Skeletal muscle satellite cell (primary cell): Measurements from ENCODE around the gene TFEC.

Experiments used
- H3K27me3 ChIP-seq: 2 replicates; pipeline ENCODE4 v1.7.0; 2013; ENCODE audit warnings: low read length; ENCODE audit not compliant: control insufficient read depth, insufficient read depth
- H3K36me3 ChIP-seq: 2 replicates; pipeline ENCODE4 v1.7.0; 2013; ENCODE audit warnings: mild to moderate bottlenecking, control low read depth, low read length; ENCODE audit not compliant: insufficient read depth
- H3K4me1 ChIP-seq: 2 replicates; pipeline ENCODE4 v1.7.0; 2013; ENCODE audit warnings: low read length; ENCODE audit not compliant: control insufficient read depth, insufficient read depth
- H3K4me2 ChIP-seq: 2 replicates; pipeline ENCODE4 v1.7.0; 2013; ENCODE audit warnings: mild to moderate bottlenecking, low read length
- H3K4me3 ChIP-seq: 2 replicates; pipeline ENCODE4 v1.7.0; 2013; ENCODE audit warnings: low read length
- H3K9ac ChIP-seq: 2 replicates; pipeline ENCODE4 v1.7.0; 2013; ENCODE audit warnings: mild to moderate bottlenecking, low read depth, low read length, moderate library complexity
- H3K9me3 ChIP-seq: replicated peaks from 2 replicates; pipeline ENCODE4 v1.7.0; 2013; ENCODE audit warnings: mild to moderate bottlenecking, control low read depth, low read length

The TFEC gene

DNA sequence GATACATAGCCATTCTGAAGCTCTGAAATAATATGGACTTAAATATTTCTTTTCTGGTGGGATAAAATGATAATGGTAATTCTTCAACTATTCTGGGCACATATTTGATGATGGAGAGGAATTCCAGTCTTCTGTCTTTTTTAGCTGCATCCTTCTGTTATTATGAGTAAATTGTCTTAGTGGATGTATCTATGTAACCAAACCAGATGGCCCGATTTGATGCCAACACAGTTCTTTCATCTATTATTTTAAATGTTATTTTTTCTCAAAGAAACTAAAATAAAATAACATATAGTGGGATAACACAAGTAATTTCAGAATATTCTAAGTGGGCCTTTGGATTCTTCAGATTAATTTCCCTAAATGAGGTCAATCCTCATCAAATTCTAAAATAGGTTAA lies 110.2 kb downstream of the TFEC start:
- Histone ChIP-seq H3K4me1 (no peaks in the 10 kb centered on the region), H3K36me3 (no peaks in the 10 kb centered on the region), H3K27me3 (no peaks in the 10 kb centered on the region), H3K4me3 (no peak overlapping the region), H3K9ac (no peak overlapping the region), H3K9me3 (no peaks in the 10 kb centered on the region), H3K4me2 (no peak overlapping the region)

DNA sequence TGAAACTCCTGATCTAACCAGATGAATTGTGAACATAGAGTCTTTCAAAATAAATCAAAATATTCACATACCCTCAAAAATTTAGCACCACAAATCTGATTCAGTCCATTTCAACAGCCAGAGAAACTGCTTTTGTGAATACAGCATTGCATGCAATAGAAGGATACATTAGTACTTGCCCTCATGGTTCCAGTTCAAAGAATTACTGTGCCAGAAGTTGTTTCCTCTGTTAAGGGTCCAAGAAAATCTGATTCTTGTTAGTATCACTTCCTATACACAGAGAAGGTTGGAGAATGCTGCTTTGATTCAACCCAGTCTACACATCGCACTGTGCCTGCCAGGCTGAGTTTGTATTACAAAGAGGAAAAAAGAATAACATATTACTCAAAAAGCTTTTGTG lies 115.6 kb downstream of the TFEC start:
- Histone ChIP-seq H3K4me1 (peaks cover 7% of the 10 kb centered on the region), H3K9me3 (no peaks in the 10 kb centered on the region), H3K4me2 (no peak overlapping the region), H3K9ac (no peak overlapping the region), H3K27me3 (no peaks in the 10 kb centered on the region), H3K4me3 (no peak overlapping the region), H3K36me3 (no peaks in the 10 kb centered on the region)

DNA sequence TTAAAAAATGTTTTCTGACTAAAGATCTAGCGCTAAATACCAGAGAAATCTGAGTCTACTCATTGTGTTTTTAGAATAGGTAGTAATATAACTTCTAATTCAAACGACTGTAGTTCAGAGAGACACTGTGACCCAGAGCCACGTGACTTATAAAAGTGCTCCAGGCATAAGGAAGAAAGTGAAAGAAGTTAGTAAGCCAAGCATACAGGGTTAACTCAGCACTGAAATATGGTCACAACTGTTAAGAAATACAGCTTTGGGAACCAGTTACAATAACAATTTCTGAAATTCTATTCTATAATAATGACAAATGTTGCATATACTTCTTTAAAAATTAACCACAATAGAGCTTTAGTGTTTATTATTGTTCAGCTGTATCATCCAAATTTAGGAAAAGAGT lies 119.1 kb downstream of the TFEC start:
- peaks cover 7% of the 10 kb centered on the region for H3K4me1 ChIP-seq
- no peak overlapping the region for H3K9ac ChIP-seq
- no peaks in the 10 kb centered on the region for H3K9me3 ChIP-seq
- no peaks in the 10 kb centered on the region for H3K27me3 ChIP-seq
- H3K4me2 ChIP-seq, result no peak overlapping the region
- H3K36me3 ChIP-seq, result no peaks in the 10 kb centered on the region
- H3K4me3 ChIP-seq, result no peak overlapping the region

DNA sequence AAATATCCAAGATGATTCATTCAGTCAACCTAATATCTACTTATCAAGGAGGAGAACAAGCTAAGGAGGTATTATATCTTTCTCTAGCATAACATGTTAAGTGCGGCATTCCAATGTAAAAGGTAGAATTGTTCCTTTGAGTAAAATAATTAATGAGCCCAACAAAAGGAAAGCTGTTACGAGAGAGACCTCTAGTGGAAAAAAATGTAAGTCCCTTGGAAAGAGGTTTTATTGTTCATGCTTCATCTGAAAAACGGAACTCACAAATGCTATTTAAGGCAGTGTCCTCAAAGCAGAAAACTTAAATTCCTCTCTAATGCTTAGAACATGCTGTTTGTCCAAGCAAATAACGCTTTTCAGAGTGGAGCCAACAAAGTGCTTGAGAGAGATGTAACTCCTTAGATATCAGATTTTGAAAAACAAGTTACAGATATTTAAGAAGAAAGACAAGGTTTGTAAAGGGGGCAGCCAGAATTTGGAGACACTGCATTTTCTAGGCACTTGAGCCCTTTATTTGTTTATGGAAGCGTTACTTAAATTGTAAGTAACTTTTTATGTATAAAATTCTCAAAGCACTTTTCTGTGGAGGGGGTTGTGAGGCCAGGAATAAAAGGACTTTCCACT lies 119.9 kb downstream of the TFEC start:
- Histone ChIP-seq H3K9ac (no peak overlapping the region), H3K4me3 (no peak overlapping the region), H3K9me3 (no peaks in the 10 kb centered on the region), H3K4me2 (peak overlapping the region; percentile 32), H3K27me3 (no peaks in the 10 kb centered on the region), H3K36me3 (no peaks in the 10 kb centered on the region), H3K4me1 (peaks cover 7% of the 10 kb centered on the region)

DNA sequence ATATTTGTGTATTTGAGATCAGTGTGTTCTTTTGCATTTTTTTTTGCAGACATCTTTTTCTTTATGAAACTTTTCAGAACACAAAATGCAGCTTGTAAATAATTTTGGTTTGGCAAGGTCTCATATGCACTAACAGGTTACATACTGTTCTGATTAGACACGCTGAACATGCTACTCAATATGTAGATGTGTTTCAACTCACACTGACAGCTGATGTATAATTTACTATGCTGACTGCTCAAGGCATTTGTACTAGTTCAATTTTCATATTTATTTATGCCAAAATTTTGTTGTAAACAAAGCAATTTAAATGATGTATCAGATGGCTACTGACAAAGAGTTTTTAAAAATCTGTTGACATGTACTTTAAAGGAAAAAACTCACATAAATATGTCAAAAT lies 123.8 kb downstream of the TFEC start:
- Histone ChIP-seq H3K9me3 (no peaks in the 10 kb centered on the region), H3K4me2 (no peak overlapping the region), H3K36me3 (no peaks in the 10 kb centered on the region), H3K9ac (no peak overlapping the region), H3K4me3 (no peak overlapping the region), H3K27me3 (no peaks in the 10 kb centered on the region), H3K4me1 (peaks cover 7% of the 10 kb centered on the region)

DNA sequence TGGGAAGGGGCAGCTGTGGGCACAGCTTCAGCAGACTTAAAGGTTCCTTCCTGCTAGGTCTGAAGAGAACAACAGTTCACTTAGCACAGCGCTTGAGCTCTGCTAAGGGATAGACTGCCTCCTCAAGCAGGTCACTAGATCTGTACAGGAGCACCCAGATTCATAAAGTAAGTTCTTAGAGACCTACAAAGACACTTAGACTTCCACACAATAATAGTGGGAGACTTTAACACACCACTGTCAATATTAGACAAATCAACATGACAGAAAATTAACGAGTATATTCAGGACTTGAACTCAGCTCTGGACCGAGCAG lies 140.9 kb downstream of the TFEC start:
- no peaks in the 10 kb centered on the region for H3K27me3 ChIP-seq
- no peaks in the 10 kb centered on the region for H3K36me3 ChIP-seq
- H3K4me2 ChIP-seq, result no peak overlapping the region
- H3K4me3 ChIP-seq, result no peak overlapping the region
- H3K4me1 ChIP-seq, result no peaks in the 10 kb centered on the region
- no peak overlapping the region for H3K9ac ChIP-seq
- H3K9me3 ChIP-seq, result no peaks in the 10 kb centered on the region

DNA sequence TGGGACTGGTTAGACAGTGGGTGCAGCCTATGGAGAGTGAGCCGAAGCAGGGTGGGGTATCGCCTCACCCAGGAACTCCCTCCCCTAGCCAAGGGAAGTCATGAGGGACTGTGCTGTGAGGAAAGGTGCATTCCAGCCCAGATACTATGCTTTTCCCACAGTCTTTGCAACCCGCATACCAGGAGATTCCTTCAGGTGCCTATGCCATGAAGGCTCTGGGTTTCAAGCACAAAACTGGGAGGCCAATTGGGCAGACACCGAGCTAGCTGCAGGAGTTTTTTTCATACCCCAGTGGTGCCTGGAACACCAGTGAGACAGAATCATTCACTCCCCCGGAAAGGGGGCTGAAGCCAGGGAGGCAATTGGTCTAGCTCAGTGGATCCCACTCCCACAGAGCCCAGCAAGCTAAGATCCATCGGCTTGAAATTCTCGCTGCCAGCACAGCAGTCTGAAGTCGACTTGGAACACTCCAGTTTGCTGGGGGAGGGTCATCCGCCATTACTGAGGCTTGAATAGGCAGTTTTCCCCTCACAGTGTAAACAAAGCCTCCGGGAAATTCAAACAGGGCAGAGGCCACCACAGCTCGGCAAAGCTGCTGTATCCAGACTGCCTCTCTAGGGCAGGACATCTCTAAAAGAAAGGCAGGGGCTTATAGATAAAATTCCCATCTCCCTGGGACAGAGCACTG lies 141.4 kb downstream of the TFEC start:
- H3K9me3 ChIP-seq, result no peaks in the 10 kb centered on the region
- no peaks in the 10 kb centered on the region for H3K4me1 ChIP-seq
- H3K36me3 ChIP-seq, result no peaks in the 10 kb centered on the region
- no peak overlapping the region for H3K4me3 ChIP-seq
- no peak overlapping the region for H3K9ac ChIP-seq
- no peaks in the 10 kb centered on the region for H3K27me3 ChIP-seq
- H3K4me2 ChIP-seq, result no peak overlapping the region

DNA sequence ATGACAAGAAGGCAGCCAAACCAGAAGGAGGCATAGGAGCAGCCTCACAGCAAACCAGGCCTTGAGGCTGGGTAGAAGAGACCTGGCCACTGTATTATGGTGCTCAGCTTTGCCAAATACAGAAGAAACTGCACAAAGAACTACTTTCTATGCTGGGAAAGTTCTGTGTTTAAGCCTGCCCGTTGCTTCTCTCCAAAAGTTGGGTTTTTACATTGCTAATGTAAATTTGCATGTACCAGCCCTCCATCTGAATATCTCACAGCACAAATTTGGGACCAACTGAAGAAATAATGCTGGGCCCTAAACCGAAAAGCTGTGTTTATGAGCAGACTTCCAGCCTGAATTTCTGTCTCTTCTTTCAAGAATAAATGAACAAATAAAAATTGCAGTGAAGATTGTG lies 145.0 kb downstream of the TFEC start:
- Histone ChIP-seq H3K4me3 (no peak overlapping the region), H3K36me3 (no peaks in the 10 kb centered on the region), H3K27me3 (no peaks in the 10 kb centered on the region), H3K9me3 (no peaks in the 10 kb centered on the region), H3K9ac (no peak overlapping the region), H3K4me2 (no peak overlapping the region), H3K4me1 (no peaks in the 10 kb centered on the region)
